GM12878 (cell line): Measurements from ENCODE around the gene CCDC82. TPM values are rescaled to one million over a fixed set of nuclear protein-coding genes. Genes with fewer than 3 reads are reported as not detected.

ENCODE experiments used
- ATAC-seq: fragments of 200-7000 bp; cut with Tn5 transposase; 3 replicates; pipeline ENCODE4 v1.9.1; 2020; ENCODE audit warnings: mild to moderate bottlenecking, moderate library complexity
- BruUV-seq: library from RNA; stranded (reverse); fragments of 400-500 nt; replicated peaks from 2 replicates; lab custom pipeline; 2021; lab: Mats Ljungman, UMichigan
- CTCF ChIA-PET: fragments of 300-600 bp; sonication (Branson Sonifier 250); formaldehyde crosslinking; extraction: SDS; loops from one replicate; lab custom pipeline; 2021; ENCODE audit warnings: inconsistent platforms; lab: Yijun Ruan, JAX
- POLR2A ChIA-PET: fragments of 350-600 bp; formaldehyde crosslinking; extraction: SDS; loops from one replicate; lab custom pipeline; 2021; ENCODE audit warnings: inconsistent platforms; lab: Charles Lee
- RAD21 ChIA-PET: fragments of 300-600 bp; sonication (Branson Sonifier 250); formaldehyde crosslinking; loops from one replicate; lab custom pipeline; 2023; ENCODE audit warnings: antibody characterized with exemption; ENCODE audit not compliant: unreplicated experiment; lab: Charles Lee
- SMC1A ChIA-PET: fragments of 300-600 bp; sonication (Branson Sonifier 250); formaldehyde crosslinking; loops from one replicate; lab custom pipeline; 2023; ENCODE audit not compliant: unreplicated experiment, uncharacterized antibody; lab: Charles Lee
- DNase-seq: peaks from one replicate; pipeline ENCODE4 v3.0.0-alpha.2; 2011; ENCODE audit warnings: low read depth, low spot score
- FAIRE-seq: peaks from 3 replicates; lab custom pipeline; 2011; peaks lifted over from hg19 to GRCh38; lab: Jason Lieb, UNC
- H2AFZ ChIP-seq: 2 replicates; pipeline ENCODE4 v1.6.0; 2011; ENCODE audit warnings: low read depth, low read length, control low read depth; ENCODE audit not compliant: control insufficient read depth
- H3K27ac ChIP-seq: 2 replicates; pipeline ENCODE4 v1.5.1; 2011; ENCODE audit warnings: control low read depth; ENCODE audit not compliant: control insufficient read depth, insufficient read depth
- H3K27me3 ChIP-seq, 2 experiments: replicated peaks in 1 of 2; 2 replicates each; pipeline versions ENCODE4 v1.6.0 to v1.6.1; 2011; ENCODE audit warnings: low read length in 1 of 2; ENCODE audit not compliant: control insufficient read depth in 2 of 2, insufficient read depth in 2 of 2
- H3K36me3 ChIP-seq, 2 experiments: 2 replicates each; pipeline ENCODE4 v1.5.1; 2011; ENCODE audit warnings: low read length in 1 of 2; ENCODE audit not compliant: control insufficient read depth in 2 of 2, insufficient read depth in 2 of 2
- H3K4me1 ChIP-seq: 2 replicates; pipeline ENCODE4 v1.6.1; 2011; ENCODE audit warnings: mild to moderate bottlenecking, low read length, moderate library complexity, mixed read lengths; ENCODE audit not compliant: control insufficient read depth, insufficient read depth
- H3K4me2 ChIP-seq: 2 replicates; pipeline ENCODE4 v1.6.0; 2011; ENCODE audit warnings: control low read depth; ENCODE audit not compliant: control insufficient read depth, insufficient read depth
- H3K4me3 ChIP-seq: fragments of 200-600 bp; sonication (generic); 2 replicates; pipeline ENCODE4 v1.5.1; 2016
- H3K79me2 ChIP-seq: 2 replicates; pipeline ENCODE4 v1.6.0; 2011; ENCODE audit warnings: low read length; ENCODE audit not compliant: control insufficient read depth, insufficient read depth
- H3K9ac ChIP-seq: 2 replicates; pipeline ENCODE4 v1.8.0; 2011; ENCODE audit warnings: low read length, control low read depth, mixed read lengths; ENCODE audit not compliant: control insufficient read depth, insufficient read depth
- H3K9me3 ChIP-seq: replicated peaks from 3 replicates; pipeline ENCODE4 v1.5.1; 2011; ENCODE audit warnings: mild to moderate bottlenecking, low read length; ENCODE audit not compliant: control insufficient read depth, insufficient read depth
- H4K20me1 ChIP-seq: 2 replicates; pipeline ENCODE4 v1.6.0; 2011; ENCODE audit not compliant: control insufficient read depth, insufficient read depth
- BCL11A ChIP-seq: IDR thresholded peaks from 2 replicates; pipeline ENCODE4 v1.6.1; 2011; ENCODE audit warnings: low read depth, low read length
- BCL3 ChIP-seq: IDR thresholded peaks from 2 replicates; pipeline ENCODE4 v1.6.1; 2011; ENCODE audit warnings: borderline replicate concordance, low read depth, mild to moderate bottlenecking, moderate library complexity, low read length; ENCODE audit not compliant: insufficient read depth, poor library complexity, severe bottlenecking
- HCFC1 ChIP-seq: fragments of 150-350 bp; IDR thresholded peaks from 2 replicates; pipeline ENCODE4 v1.6.1; 2014; ENCODE audit warnings: low read length
- HDAC2 ChIP-seq: fragments of 200-600 bp; sonication (generic); IDR thresholded peaks from 2 replicates; pipeline ENCODE4 v1.6.1; 2017
- HDAC6 ChIP-seq: fragments of 200-600 bp; sonication (generic); IDR thresholded peaks from one replicate; pipeline ENCODE4 v1.8.0; 2017; ENCODE audit warnings: antibody characterized with exemption; ENCODE audit not compliant: unreplicated experiment
- IRF5 ChIP-seq: fragments of 450-650 bp; IDR thresholded peaks from 2 replicates; pipeline ENCODE4 v1.6.1; 2017; ENCODE audit warnings: borderline replicate concordance
- MAX ChIP-seq: IDR thresholded peaks from 2 replicates; pipeline ENCODE4 v1.6.1; 2012; ENCODE audit warnings: low read depth, low read length, improper control_type of control experiment
- SUZ12 ChIP-seq: fragments of 200-600 bp; sonication (generic); IDR thresholded peaks from one replicate; pipeline ENCODE4 v1.6.1; 2018; ENCODE audit warnings: antibody characterized with exemption, mild to moderate bottlenecking; ENCODE audit not compliant: unreplicated experiment
- USF2 ChIP-seq: IDR thresholded peaks from 2 replicates; pipeline ENCODE4 v1.6.1; 2011; ENCODE audit warnings: low read depth, low read length, improper control_type of control experiment, borderline replicate concordance
- ZBTB4 ChIP-seq: fragments of 450-650 bp; formaldehyde crosslinking; IDR thresholded peaks from 2 replicates; pipeline ENCODE4 v1.4.0; 2022; ENCODE audit warnings: mild to moderate bottlenecking, moderate library complexity
- in situ Hi-C: fragments of 300-500 bp; cut with MboI; formaldehyde crosslinking; loops from 9 replicates; pipeline ENCODE4 v1.14.3; 2018; ENCODE audit warnings: mixed read lengths
- intact Hi-C: fragments of 100-400 bp; cut with micrococcal nuclease; formaldehyde crosslinking; loops from one replicate; pipeline ENCODE4 v1.14.2; 2022; ENCODE audit not compliant: unreplicated experiment
- polyA plus RNA-seq, 11 experiments: library from polyadenylated mRNA; depleted of rRNA in 4 of 11; unstranded in 6 of 11; stranded (reverse) in 5 of 11; fragments of >200 nt; fragmentation: Nextera tagmentation in 4 of 11; fragmentation: Illumina TruSeq in 1 of 11; extraction: Ambion mirVana in 4 of 11; extraction: Trizol in 1 of 11; gene quantifications; 1 replicate in 1 of 11; 2 replicates in 10 of 11; pipeline versions ENCODE4 v1.2.1 to v1.2.3, GENCODE V29; 2011 to 2016; ENCODE audit warnings: inconsistent platforms in 2 of 11, missing spikeins in 2 of 11, low read depth in 1 of 11
- total RNA-seq, 4 experiments: library from RNA; depleted of rRNA in 3 of 4; stranded (reverse); fragments of >200 nt in 3 of 4; fragmentation: Illumina TruSeq in 1 of 4; extraction: Trizol in 1 of 4; gene quantifications; 2 replicates each; pipeline versions ENCODE4 v1.2.1 to v1.2.3, GENCODE V29; 2013 to 2021

CCDC82 gene
- total and polyA plus RNA-seq, 10 of the 15 experiments (the other 5 are each of a cell fraction or from before 2014, with no cell fraction given) = 15.2 to 62.4 (median 28.8) TPM

- TF ChIP-seq SUZ12 = no peak
- no peak for TF ChIP-seq HDAC6
- TF ChIP-seq BCL11A = no peak
Measured at GRCh38 chr11:96424693-96425092, 35.0 kb upstream of the CCDC82 start (continued).

- intact Hi-C loops (no loop called here), in situ Hi-C loops (no loop called here)
- ChIA-PET CTCF (interaction anchor here (0.9 to 1.4 kb wide), 4 partner anchors 11 to 578 kb away, joined by 3 to 5 read pairs (median 4); partner anchors contain the start of gene JRKL), RAD21 (interaction anchor here (1.2 kb wide), 1 partner anchor 51 kb away, joined by 3 read pairs; no protein-coding TSS in a partner anchor), SMC1A (interaction anchor here (0.5 to 1.1 kb wide), 3 partner anchors 70 to 488 kb away, joined by 3 read pairs; partner anchors contain the start of gene MAML2), POLR2A (no interaction called here)
- H4K20me1 ChIP-seq = no peaks in the 10 kb centered on the region
- FAIRE-seq (no peak), ATAC-seq (no peak; the same call in 2 of the 3 replicates), DNase-seq (no peak)
- no peaks in the 10 kb centered on the region for H3K36me3 ChIP-seq
- H3K4me1 ChIP-seq = no peaks in the 10 kb centered on the region
- no TSS peak for BruUV-seq
- H3K27ac ChIP-seq = no peak overlapping the region
- H3K4me3 ChIP-seq = no peak overlapping the region
- no peaks in the 10 kb centered on the region for H3K27me3 ChIP-seq
- H2AFZ ChIP-seq = no peak overlapping the region; the same call in none of the 2 replicates
- H3K79me2 ChIP-seq = no peaks in the 10 kb centered on the region
- H3K9me3 ChIP-seq = no peaks in the 10 kb centered on the region; the same call in 2 of the 3 replicates
- H3K4me2 ChIP-seq = no peak overlapping the region
- no peak overlapping the region for H3K9ac ChIP-seq
- no peak for TF ChIP-seq HDAC2
- no peak for TF ChIP-seq HCFC1
- TF ChIP-seq ZBTB4 = no peak
- no peak for TF ChIP-seq USF2
- TF ChIP-seq IRF5 = no peak
- no peak for TF ChIP-seq BCL3
- no peak for TF ChIP-seq MAX
Measured at GRCh38 chr11:96413408-96413807, 23.7 kb upstream of the CCDC82 start.
